OCI-LY7 (cell line): ENCODE measurements around the gene HSPA12A. TPM values are rescaled to one million over a fixed set of nuclear protein-coding genes. Genes with fewer than 3 reads are reported as not detected.

Source experiments
- BruUV-seq: library from RNA; stranded (reverse); fragments of 400-500 nt; replicated peaks from 2 replicates; lab custom pipeline; 2021; lab: Mats Ljungman, UMichigan
- CTCF ChIA-PET: fragments of 300-600 bp; sonication (Branson Sonifier 250); formaldehyde crosslinking; loops from one replicate; lab custom pipeline; 2022; ENCODE audit warnings: antibody characterized with exemption; ENCODE audit not compliant: unreplicated experiment; lab: Charles Lee
- POLR2A ChIA-PET: fragments of 300-600 bp; sonication (Branson Sonifier 250); formaldehyde crosslinking; loops from one replicate; lab custom pipeline; 2022; ENCODE audit warnings: antibody characterized with exemption; lab: Charles Lee
- DNase-seq: peaks from one replicate; pipeline ENCODE4 v3.0.0-alpha.2; 2015; ENCODE audit warnings: low spot score
- H2AFZ ChIP-seq: fragments of 200-600 bp; sonication (generic), shearing (Covaris generic); 2 replicates; pipeline ENCODE4 v1.6.1; 2014; ENCODE audit warnings: mild to moderate bottlenecking, antibody characterized with exemption, low read length, moderate library complexity
- H3K27ac ChIP-seq: fragments of 200-600 bp; sonication (generic); 2 replicates; pipeline ENCODE4 v1.5.1; 2014; ENCODE audit warnings: mixed run types, low read depth, mild to moderate bottlenecking, moderate library complexity, low read length, inconsistent platforms; ENCODE audit not compliant: poor library complexity, severe bottlenecking
- H3K36me3 ChIP-seq: fragments of 200-600 bp; sonication (generic); 2 replicates; pipeline ENCODE4 v1.6.1; 2014; ENCODE audit warnings: mild to moderate bottlenecking, antibody characterized with exemption, low read length, moderate library complexity, mixed read lengths; ENCODE audit not compliant: insufficient read depth
- H3K4me1 ChIP-seq: fragments of 200-600 bp; sonication (generic); 2 replicates; pipeline ENCODE4 v1.5.1; 2014; ENCODE audit warnings: mild to moderate bottlenecking, low read length; ENCODE audit not compliant: insufficient read depth, poor library complexity, severe bottlenecking
- H3K4me2 ChIP-seq: fragments of 200-600 bp; sonication (generic); 2 replicates; pipeline ENCODE4 v1.6.1; 2014; ENCODE audit warnings: mild to moderate bottlenecking, low read length
- H3K4me3 ChIP-seq: fragments of 200-600 bp; sonication (generic); 2 replicates; pipeline ENCODE4 v1.5.1; 2014; ENCODE audit warnings: mild to moderate bottlenecking, low read depth, low read length; ENCODE audit not compliant: poor library complexity, severe bottlenecking
- H3K79me2 ChIP-seq: fragments of 200-600 bp; sonication (generic); 2 replicates; pipeline ENCODE4 v1.6.1; 2016; ENCODE audit warnings: low read depth, mild to moderate bottlenecking, low read length, moderate library complexity, mixed read lengths; ENCODE audit not compliant: insufficient read depth
- H3K9me2 ChIP-seq: fragments of 200-600 bp; sonication (generic); 2 replicates; pipeline ENCODE4 v1.6.1; 2016; ENCODE audit warnings: mild to moderate bottlenecking, low read length, mixed read lengths; ENCODE audit not compliant: insufficient read depth
- H3K9me3 ChIP-seq: fragments of 200-600 bp; sonication (generic); 2 replicates; pipeline ENCODE4 v1.6.1; 2014; ENCODE audit warnings: mild to moderate bottlenecking, mixed run types, low read length, mixed read lengths
- H4K20me1 ChIP-seq: fragments of 200-600 bp; sonication (generic); 2 replicates; pipeline ENCODE4 v1.6.1; 2014; ENCODE audit warnings: mild to moderate bottlenecking, antibody characterized with exemption, low read length, moderate library complexity, mixed read lengths; ENCODE audit not compliant: insufficient read depth
- CTCF ChIP-seq: fragments of 200-600 bp; sonication (generic); conservative IDR thresholded peaks from 2 replicates; pipeline ENCODE4 v1.5.1; 2014; ENCODE audit warnings: mild to moderate bottlenecking, antibody characterized with exemption, low read length, moderate library complexity, mixed read lengths
- EZH2phosphoT487 ChIP-seq: fragments of 200-600 bp; sonication (generic); IDR thresholded peaks from 2 replicates; pipeline ENCODE4 v1.6.1; 2018; ENCODE audit warnings: low read depth, borderline replicate concordance, mild to moderate bottlenecking, mixed run types, antibody characterized with exemption, low read length, moderate library complexity, mixed read lengths
- intact Hi-C: fragments of 100-400 bp; cut with micrococcal nuclease; formaldehyde crosslinking; loops from one replicate; pipeline ENCODE4 v1.10.0; 2022; ENCODE audit not compliant: unreplicated experiment
- total RNA-seq, 2 experiments: library from RNA; depleted of rRNA in 1 of 2; stranded (reverse); fragments of >200 nt in 1 of 2; shearing (Covaris generic) in 1 of 2; gene quantifications; 2 replicates each; pipeline ENCODE4 v1.2.3, GENCODE V29; 2014 to 2022

HSPA12A gene
- total RNA-seq, 2 experiments from 2014 or later: 3.7 TPM; not detected in 1

- no peak overlapping the region for H3K4me3 ChIP-seq
- no peak for TF ChIP-seq EZH2phosphoT487
- no peak overlapping the region for H3K4me2 ChIP-seq
- H3K36me3 ChIP-seq: no peaks in the 10 kb centered on the region
- no peaks in the 10 kb centered on the region for H3K9me2 ChIP-seq
- H3K79me2 ChIP-seq: no peaks in the 10 kb centered on the region
- no peaks in the 10 kb centered on the region for H3K9me3 ChIP-seq
- no peak for DNase-seq
- CTCF ChIA-PET: no interaction called here
- no TSS peak for BruUV-seq
- no peak overlapping the region for H3K27ac ChIP-seq
- no peaks in the 10 kb centered on the region for H4K20me1 ChIP-seq
- no peaks in the 10 kb centered on the region for H3K4me1 ChIP-seq
- POLR2A ChIA-PET: no interaction called here
- intact Hi-C loops: no loop called here
- H2AFZ ChIP-seq: no peak overlapping the region
Measured at GRCh38 chr10:116669832-116670644, 72.3 kb downstream of the HSPA12A start.

GRCh38 chr10:116669080-116669479, 73.3 kb downstream of the HSPA12A start:
- no TSS peak for BruUV-seq
- CTCF ChIA-PET: no interaction called here
- DNase-seq: no peak
- Histone ChIP-seq H3K36me3 (no peaks in the 10 kb centered on the region), H3K9me2 (no peaks in the 10 kb centered on the region), H4K20me1 (no peaks in the 10 kb centered on the region), H3K4me2 (no peak overlapping the region), H3K4me3 (no peak overlapping the region), H2AFZ (no peak overlapping the region), H3K4me1 (no peaks in the 10 kb centered on the region), H3K79me2 (no peaks in the 10 kb centered on the region), H3K9me3 (no peaks in the 10 kb centered on the region), H3K27ac (no peak overlapping the region)
- TF ChIP-seq CTCF (no peak), EZH2phosphoT487 (no peak)
- POLR2A ChIA-PET: no interaction called here
- intact Hi-C loops: no loop called here

- BruUV-seq: no TSS peak
- CTCF ChIA-PET: no interaction called here
Measured at GRCh38 chr10:116668446-116668845, 73.9 kb downstream of the HSPA12A start.

More at GRCh38 chr10:116668446-116668845, 73.9 kb downstream of the HSPA12A start:
- POLR2A ChIA-PET: no interaction called here
- TF ChIP-seq EZH2phosphoT487 (no peak), CTCF (no peak)
- H3K36me3 ChIP-seq: no peaks in the 10 kb centered on the region
- no peak for DNase-seq
- H3K4me1 ChIP-seq: no peaks in the 10 kb centered on the region
- intact Hi-C loops: no loop called here
- no peaks in the 10 kb centered on the region for H3K9me2 ChIP-seq
- no peaks in the 10 kb centered on the region for H3K79me2 ChIP-seq
- no peaks in the 10 kb centered on the region for H4K20me1 ChIP-seq
- no peaks in the 10 kb centered on the region for H3K9me3 ChIP-seq
- H2AFZ ChIP-seq: no peak overlapping the region
- no peak overlapping the region for H3K4me3 ChIP-seq
- H3K27ac ChIP-seq: no peak overlapping the region
- no peak overlapping the region for H3K4me2 ChIP-seq
